HG02678 (cell line): ENCODE data around the gene ZNF722.
"Not testable (repeated sequence)": the region's sequence is repeated elsewhere in the genome, so short reads cannot be mapped to it uniquely, and the experiment has no call there.

Experiments
- ATAC-seq: cut with Tn5 transposase; IDR thresholded peaks from one replicate; pipeline ENCODE4 v1.9.1; 2021; ENCODE audit warnings: mild to moderate bottlenecking, moderate library complexity; ENCODE audit not compliant: unreplicated experiment

Gene ZNF722

GRCh38 chr7:63998549-63998948, at the start of gene ZNF722:
ZNF722 (plus strand) TSS chr7:63998849; CDS start chr7:63998962, 113 bp downstream.
- no peak for ATAC-seq

- no peak for ATAC-seq
Observed at GRCh38 chr7:63953181-63953580, 45.5 kb upstream of the ZNF722 start.

- no peak for ATAC-seq
Observed at GRCh38 chr7:63968629-63969028, 30.0 kb upstream of the ZNF722 start.

GRCh38 chr7:64015496-64015895, 16.8 kb downstream of the ZNF722 start:
- ATAC-seq: not testable (repeated sequence)

- no peak for ATAC-seq
Observed at GRCh38 chr7:64035388-64035787, 36.7 kb downstream of the ZNF722 start.

- no peak for ATAC-seq
Observed at GRCh38 chr7:64037095-64037494, 38.4 kb downstream of the ZNF722 start.

GRCh38 chr7:64045301-64046040, 46.8 kb downstream of the ZNF722 start, which contains the start of gene ZNF727:
ZNF727 (plus strand) TSS chr7:64045434; CDS start chr7:64045622, 188 bp downstream.
- no peak for ATAC-seq

- ATAC-seq: no peak
Observed at GRCh38 chr7:64046041-64046389, 47.4 kb downstream of the ZNF722 start.
